Activated CD4-positive, alpha-beta T cell treated with anti-CD3 and anti-CD28 coated beads, Interleukin-2, amount 50 U/mL, for 4 hours (primary cell): ENCODE data around the gene PRR5L.

Experiments used
- DNase-seq, 2 experiments: peaks; one replicate each; pipeline ENCODE4 v3.0.0-alpha.2; 2020

PRR5L gene

DNA sequence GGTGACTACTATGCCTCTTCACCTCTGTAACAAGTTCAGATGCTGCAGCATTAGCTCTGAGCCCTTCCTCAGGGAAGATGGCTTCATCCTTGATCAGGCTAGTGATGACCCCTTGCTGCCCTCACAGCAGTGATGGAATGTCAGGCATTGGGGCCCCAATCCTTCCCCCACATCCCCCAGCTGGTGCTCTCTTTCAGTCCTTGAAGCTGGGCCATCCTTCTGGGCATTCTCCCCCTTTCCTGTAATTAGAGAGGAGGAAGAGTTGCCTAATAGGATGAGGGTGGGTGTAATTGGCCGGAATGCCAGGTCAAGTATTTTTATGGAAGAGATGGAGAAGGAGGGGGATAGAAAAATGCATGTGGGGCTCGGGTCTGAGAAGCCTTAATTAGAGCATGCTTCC, 151.4 kb downstream of the PRR5L start:
- no peak for DNase-seq

DNA sequence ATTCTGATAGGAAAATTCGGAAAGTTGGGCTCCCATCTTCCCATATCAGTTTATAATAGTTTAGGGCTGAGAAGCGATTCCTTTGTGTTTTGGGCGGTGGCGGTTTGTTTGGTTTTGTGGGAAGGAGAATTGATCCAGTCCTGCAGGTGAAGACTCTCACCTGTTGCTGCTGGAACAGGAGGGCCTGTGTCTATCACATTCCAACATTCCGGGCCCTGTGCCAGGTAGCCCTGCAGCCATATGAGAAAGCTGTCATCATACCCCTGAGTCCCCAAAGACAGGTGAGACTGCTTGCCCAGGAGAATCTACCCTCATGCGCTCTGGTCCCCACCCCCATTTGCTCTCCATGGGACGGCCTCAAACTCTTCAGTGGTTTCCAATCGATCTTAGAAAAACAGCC, 151.9 kb downstream of the PRR5L start:
- no peak for DNase-seq

- no peak for DNase-seq
Observed at GRCh38 chr11:36449561-36450096, 153.5 kb downstream of the PRR5L start.

DNA sequence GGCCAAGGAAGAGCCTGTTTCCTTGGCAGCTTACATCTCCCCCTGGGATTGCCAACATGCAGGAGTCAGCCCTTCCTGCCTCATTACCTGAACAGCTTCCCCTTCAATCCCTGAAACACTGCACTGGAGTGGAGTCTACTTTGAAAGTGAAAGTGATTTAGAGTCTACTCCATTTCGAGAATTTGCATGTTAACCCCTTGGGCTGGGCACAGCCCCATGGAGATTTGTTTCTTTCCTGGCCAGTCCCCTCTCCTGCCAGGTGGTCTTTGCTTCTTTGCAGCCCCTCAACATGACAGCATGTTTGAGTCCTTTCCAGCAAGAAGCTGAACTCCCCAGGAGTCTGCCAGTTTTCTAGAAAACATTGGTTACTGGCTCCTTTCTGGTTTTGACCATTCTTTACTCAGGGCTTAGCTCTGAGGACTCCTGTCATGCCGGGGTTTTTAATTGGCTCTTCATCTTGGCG, 154.1 kb downstream of the PRR5L start:
- DNase-seq = no peak

- no peak for DNase-seq
Observed at GRCh38 chr11:36451045-36451444, 155.0 kb downstream of the PRR5L start.

GRCh38 chr11:36451681-36452080, 155.6 kb downstream of the PRR5L start:
- no peak for DNase-seq

GRCh38 chr11:36452236-36452940, 156.3 kb downstream of the PRR5L start:
- DNase-seq = no peak

GRCh38 chr11:36452961-36453360, 156.9 kb downstream of the PRR5L start:
- no peak for DNase-seq

DNA sequence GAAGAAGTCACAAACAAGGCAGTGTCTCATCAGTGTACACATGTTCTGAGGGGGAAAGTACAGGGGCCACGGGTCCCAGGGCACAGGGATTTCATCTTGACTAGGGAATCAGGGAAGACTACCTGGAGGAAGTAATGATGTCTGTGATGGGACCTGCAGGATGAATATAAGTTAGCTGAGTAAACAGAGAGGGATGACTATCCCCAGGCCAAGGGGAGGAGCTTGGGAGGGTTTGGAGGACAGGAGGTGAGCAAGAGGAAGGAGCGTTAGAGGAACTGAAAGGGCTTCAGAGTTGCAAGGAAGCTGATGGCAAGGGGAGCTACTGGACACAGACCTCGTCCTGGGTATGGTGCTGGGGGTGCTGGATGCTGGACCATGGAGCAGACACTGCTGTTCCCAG, 157.6 kb downstream of the PRR5L start:
- no peak for DNase-seq

- DNase-seq = no peak
Observed at GRCh38 chr11:36454551-36454940, 158.5 kb downstream of the PRR5L start.

- no peak for DNase-seq
Observed at GRCh38 chr11:36454941-36455631, 159.0 kb downstream of the PRR5L start.

DNA sequence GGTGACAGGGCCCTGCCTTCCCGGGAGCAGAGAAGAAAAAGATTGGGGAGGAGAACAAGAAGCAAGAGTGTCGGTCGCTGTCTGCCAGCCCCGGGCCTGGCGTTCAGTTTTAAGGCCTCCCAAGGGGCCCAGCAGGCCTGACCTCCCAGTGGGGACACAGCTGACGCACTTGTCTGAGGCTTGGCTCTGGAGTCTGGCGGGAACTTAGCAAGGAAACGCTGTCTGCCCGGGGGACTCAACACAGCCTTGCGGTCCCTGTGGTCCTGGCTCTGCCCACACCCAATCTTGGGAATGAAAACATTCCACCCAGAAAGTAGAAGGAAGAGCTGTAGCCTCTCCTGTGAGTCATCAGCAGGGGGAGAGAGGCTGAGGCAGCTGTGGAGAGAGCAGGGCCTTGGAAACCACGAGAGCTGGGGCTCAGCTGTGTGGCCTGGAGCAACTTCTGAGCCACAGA, 159.6 kb downstream of the PRR5L start:
- no peak for DNase-seq

DNA sequence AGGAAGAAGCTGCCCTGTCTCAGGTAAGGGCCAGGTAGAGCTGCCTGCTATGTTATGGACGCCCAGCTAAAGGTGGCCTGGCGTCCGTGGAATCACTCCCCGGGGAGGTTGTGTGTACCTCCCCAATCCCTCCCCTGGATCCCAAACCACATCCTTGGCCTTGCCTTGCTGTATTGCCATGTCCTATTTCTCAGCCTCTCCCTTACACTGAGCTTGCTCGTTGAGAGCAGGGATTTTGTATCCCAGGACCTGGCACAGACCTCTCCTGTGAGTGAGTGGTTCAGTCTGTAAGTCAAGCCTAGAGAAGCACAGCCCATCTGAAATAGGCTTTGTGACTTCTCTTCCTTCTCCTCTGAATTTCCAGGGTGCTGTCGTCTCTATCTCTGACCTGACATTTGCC, 160.1 kb downstream of the PRR5L start:
- DNase-seq = no peak

DNA sequence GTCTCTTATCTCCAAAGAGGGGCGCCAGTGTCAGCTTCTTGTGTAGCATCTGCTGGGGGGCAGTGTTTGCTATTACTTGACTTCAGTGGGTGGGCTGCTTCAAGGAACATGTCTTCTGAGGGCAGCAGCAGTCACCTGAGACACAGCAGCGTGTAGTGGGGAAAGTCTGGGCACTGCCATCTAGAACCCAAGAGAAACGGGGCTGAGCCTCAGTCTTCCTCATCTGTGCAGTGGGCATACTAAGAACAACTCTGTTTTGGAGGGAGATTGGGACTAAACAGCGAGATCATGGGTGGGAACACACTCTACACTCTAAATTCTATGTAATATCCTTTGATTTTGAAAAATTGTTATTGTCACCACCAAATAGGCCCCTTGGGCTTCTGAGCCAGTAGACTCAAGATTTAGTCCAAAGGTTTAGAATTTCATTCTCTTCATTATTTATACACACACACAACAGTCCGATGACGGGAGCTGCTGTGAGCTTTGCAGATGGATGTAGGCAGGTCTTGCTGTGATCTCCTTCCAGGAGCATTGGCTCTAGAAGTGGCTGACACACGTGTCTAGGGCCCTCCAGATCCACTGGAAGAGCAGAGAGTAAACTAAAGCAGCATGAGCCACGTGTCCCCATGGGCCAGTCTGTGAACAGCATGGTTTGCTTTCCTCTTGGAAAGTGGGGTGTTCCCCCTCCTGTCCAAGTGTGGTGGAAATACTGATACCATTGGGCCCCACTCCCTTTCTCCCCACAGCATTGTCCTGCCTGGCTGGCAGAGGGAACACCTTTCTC, 162.2 kb downstream of the PRR5L start:
- no peak for DNase-seq

GRCh38 chr11:36459046-36459445, 163.0 kb downstream of the PRR5L start:
- DNase-seq = no peak

DNA sequence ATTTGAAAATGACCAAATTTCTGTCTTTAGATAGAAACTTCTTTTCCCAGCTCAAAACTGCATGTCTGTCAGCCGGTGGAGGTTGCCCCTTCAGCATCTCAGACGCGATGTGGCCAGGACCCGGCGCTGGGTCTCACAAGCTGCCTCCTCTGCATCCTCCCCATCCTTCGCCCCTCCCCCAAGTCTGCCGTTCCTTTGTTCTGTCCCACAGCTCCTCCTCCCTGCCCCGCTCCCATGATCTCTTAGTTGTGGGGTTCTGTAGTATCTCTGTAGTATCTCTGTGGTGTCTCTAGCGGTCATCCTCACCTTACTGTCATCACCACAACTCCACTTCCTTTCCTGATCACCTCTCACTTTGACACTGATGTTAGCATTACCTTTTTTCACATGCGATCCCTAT, 164.1 kb downstream of the PRR5L start:
- DNase-seq = no peak

DNA sequence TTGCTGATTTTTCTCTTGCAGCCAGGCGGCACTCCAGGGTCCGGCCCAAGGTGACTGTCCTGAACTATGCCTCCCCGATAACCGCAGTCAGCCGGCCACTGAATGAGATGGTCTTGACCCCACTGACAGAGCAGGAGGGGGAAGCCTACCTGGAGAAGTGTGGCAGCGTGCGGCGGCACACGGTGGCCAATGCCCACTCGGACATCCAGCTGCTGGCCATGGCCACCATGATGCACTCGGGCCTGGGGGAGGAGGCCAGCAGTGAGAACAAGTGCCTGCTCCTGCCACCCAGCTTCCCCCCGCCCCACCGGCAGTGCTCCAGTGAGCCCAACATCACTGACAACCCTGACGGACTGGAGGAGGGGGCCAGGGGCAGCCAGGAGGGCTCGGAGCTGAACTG, 166.2 kb downstream of the PRR5L start:
- DNase-seq = no peak

- DNase-seq = no peak
Observed at GRCh38 chr11:36463781-36464180, 167.7 kb downstream of the PRR5L start.

DNA sequence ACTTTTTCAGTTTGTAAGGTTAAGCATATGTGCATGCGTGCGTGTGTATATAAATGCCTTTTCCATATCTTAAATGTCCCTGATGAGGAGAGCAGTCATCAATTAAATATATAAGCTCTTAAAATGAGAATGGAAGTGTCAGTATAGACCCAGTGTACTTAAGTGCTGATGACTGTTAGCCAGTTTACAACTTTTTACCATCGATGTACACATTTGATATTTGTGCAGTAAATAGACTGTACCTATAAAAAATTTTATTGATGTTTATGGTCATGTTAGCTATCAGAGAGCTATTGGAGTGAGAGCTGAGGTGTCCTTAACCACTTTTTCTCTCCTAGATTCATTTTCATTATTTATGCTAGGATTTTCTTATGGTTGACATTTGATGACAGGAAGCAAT, 168.6 kb downstream of the PRR5L start:
- DNase-seq = no peak

- DNase-seq = no peak
Observed at GRCh38 chr11:36465449-36466163, 169.5 kb downstream of the PRR5L start.

GRCh38 chr11:36467012-36467411, 170.9 kb downstream of the PRR5L start:
- DNase-seq = no peak

- DNase-seq = no peak
Observed at GRCh38 chr11:36467916-36468315, 171.8 kb downstream of the PRR5L start.

- DNase-seq = no peak
Observed at GRCh38 chr11:36469063-36469462, 173.0 kb downstream of the PRR5L start.
